PC-3 (cell line): ENCODE measurements around the gene MALRD1. TPM values are rescaled to one million over a fixed set of nuclear protein-coding genes. Genes with fewer than 3 reads are reported as not detected.

Experiments used
- ATAC-seq: fragments of 200-7000 bp; cut with Tn5 transposase; 2 replicates; pipeline ENCODE4 v1.9.1; 2020; ENCODE audit warnings: mild to moderate bottlenecking, moderate library complexity
- BruUV-seq: library from RNA; stranded (reverse); fragments of 400-500 nt; replicated peaks from 2 replicates; lab custom pipeline; 2021; lab: Mats Ljungman, UMichigan
- CTCF ChIA-PET: fragments of 300-600 bp; sonication (Branson Sonifier 250); formaldehyde crosslinking; loops from one replicate; lab custom pipeline; 2022; ENCODE audit warnings: antibody characterized with exemption; lab: Charles Lee
- POLR2A ChIA-PET: fragments of 300-600 bp; sonication (Branson Sonifier 250); formaldehyde crosslinking; loops from one replicate; lab custom pipeline; 2022; ENCODE audit warnings: antibody characterized with exemption; ENCODE audit not compliant: unreplicated experiment; lab: Charles Lee
- DNase-seq: peaks from one replicate; pipeline ENCODE4 v3.0.0-alpha.2; 2015
- H2AFZ ChIP-seq: fragments of 300-600 bp; sonication (generic); 2 replicates; pipeline ENCODE4 v1.6.0; 2016; ENCODE audit warnings: antibody characterized with exemption, low read length
- H3F3A ChIP-seq: fragments of 300-600 bp; sonication (generic); one replicate; pipeline ENCODE4 v1.6.0; 2017; ENCODE audit warnings: antibody characterized with exemption, low read length, control low read depth, mild to moderate bottlenecking; ENCODE audit not compliant: unreplicated experiment
- H3K27ac ChIP-seq: fragments of 300-600 bp; sonication (generic); 2 replicates; pipeline ENCODE4 v1.5.1; 2016; ENCODE audit warnings: mild to moderate bottlenecking, low read length
- H3K27me3 ChIP-seq: fragments of 300-600 bp; sonication (generic); 2 replicates; pipeline ENCODE4 v1.6.1; 2016; ENCODE audit warnings: low read length, mixed read lengths
- H3K36me3 ChIP-seq: fragments of 300-600 bp; sonication (generic); 2 replicates; pipeline ENCODE4 v1.6.1; 2016; ENCODE audit warnings: low read depth, mixed run types, low read length, mixed read lengths
- H3K4me1 ChIP-seq: fragments of 300-600 bp; sonication (generic); 2 replicates; pipeline ENCODE4 v1.5.1; 2016; ENCODE audit warnings: low read length; ENCODE audit not compliant: insufficient read depth
- H3K4me2 ChIP-seq: fragments of 300-600 bp; sonication (generic); 2 replicates; pipeline ENCODE4 v1.6.0; 2016; ENCODE audit warnings: low read length
- H3K4me3 ChIP-seq: fragments of 300-600 bp; sonication (generic); 2 replicates; pipeline ENCODE4 v1.5.1; 2016; ENCODE audit warnings: mild to moderate bottlenecking, low read length, mixed read lengths
- H3K79me2 ChIP-seq: fragments of 300-600 bp; sonication (generic); 2 replicates; pipeline ENCODE4 v1.6.1; 2017; ENCODE audit warnings: low read length, mixed read lengths
- H3K9ac ChIP-seq: fragments of 300-600 bp; sonication (generic); 2 replicates; pipeline ENCODE4 v1.6.0; 2016; ENCODE audit warnings: mild to moderate bottlenecking, low read length
- H3K9me2 ChIP-seq: fragments of 300-600 bp; sonication (generic); replicated peaks from 2 replicates; pipeline ENCODE4 v1.6.1; 2016; ENCODE audit warnings: mixed run types, low read length, mixed read lengths
- H3K9me3 ChIP-seq: fragments of 300-600 bp; sonication (generic); 2 replicates; pipeline ENCODE4 v1.6.1; 2016; ENCODE audit warnings: low read length, mixed read lengths
- H4K20me1 ChIP-seq: fragments of 300-600 bp; sonication (generic); 2 replicates; pipeline ENCODE4 v1.6.1; 2016; ENCODE audit warnings: low read length, mixed read lengths
- EZH2 ChIP-seq: fragments of 300-600 bp; sonication (generic); IDR thresholded peaks from one replicate; pipeline ENCODE4 v1.6.1; 2017; ENCODE audit warnings: antibody characterized with exemption, mild to moderate bottlenecking, low read length; ENCODE audit not compliant: unreplicated experiment
- EZH2phosphoT487 ChIP-seq: fragments of 300-600 bp; sonication (generic); IDR thresholded peaks from 2 replicates; pipeline ENCODE4 v1.6.1; 2018; ENCODE audit warnings: mild to moderate bottlenecking, antibody characterized with exemption, low read length, borderline replicate concordance
- intact Hi-C: fragments of 100-400 bp; cut with micrococcal nuclease; formaldehyde crosslinking; loops from 2 replicates; pipeline ENCODE4 v1.9.0; 2023
- total RNA-seq: library from RNA; depleted of rRNA; stranded (reverse); fragments of >200 nt; gene quantifications from 2 replicates; pipeline ENCODE4 v1.2.3, GENCODE V29; 2014
- TF ChIP-seq, protein P1 (sequence below): fragments of 300-600 bp; sonication (generic); conservative IDR thresholded peaks from 2 replicates; pipeline ENCODE4 v1.5.1; 2017; ENCODE audit warnings: antibody characterized with exemption, low read depth, mild to moderate bottlenecking, low read length

MALRD1 gene
- total RNA-seq, 1 experiment from 2014 or later = not detected

DNA sequence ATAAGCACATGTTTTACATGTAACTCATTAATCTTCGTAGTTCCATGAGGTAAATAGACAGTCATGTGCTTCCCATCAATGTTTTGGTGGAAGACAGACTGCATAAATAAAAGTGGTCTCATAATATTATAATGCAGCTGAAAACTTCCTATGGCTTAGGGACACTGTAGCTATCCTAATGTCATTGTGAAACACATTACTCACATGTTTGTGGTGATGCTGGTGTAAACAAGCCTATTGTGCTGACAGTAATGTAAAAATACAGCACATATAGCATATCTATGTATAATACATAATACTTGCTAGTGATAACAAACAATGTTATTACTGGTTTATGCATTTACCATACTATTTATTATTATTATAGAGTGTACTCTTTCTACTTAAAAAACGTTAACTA, 730.4 kb downstream of the MALRD1 start:
- Histone ChIP-seq H3K36me3 (no peaks in the 10 kb centered on the region), H3K79me2 (no peaks in the 10 kb centered on the region), H3K9me3 (no peaks in the 10 kb centered on the region), H3K27ac (no peak overlapping the region), H3K9me2 (no peaks in the 10 kb centered on the region), H2AFZ (no peak overlapping the region), H3K27me3 (no peaks in the 10 kb centered on the region), H3K4me3 (no peak overlapping the region), H3F3A (no peaks in the 10 kb centered on the region), H3K4me1 (no peaks in the 10 kb centered on the region; the same call in 1 of the 2 replicates), H4K20me1 (no peaks in the 10 kb centered on the region), H3K9ac (no peak overlapping the region), H3K4me2 (no peak overlapping the region)
- BruUV-seq = no TSS peak
- DNase-seq (no peak), ATAC-seq (no peak)
- POLR2A ChIA-PET = no interaction called here
- CTCF ChIA-PET = no interaction called here
- intact Hi-C loops = no loop called here
- TF ChIP-seq EZH2 (no peak), EZH2phosphoT487 (no peak)
- TF ChIP-seq, protein P1, sequence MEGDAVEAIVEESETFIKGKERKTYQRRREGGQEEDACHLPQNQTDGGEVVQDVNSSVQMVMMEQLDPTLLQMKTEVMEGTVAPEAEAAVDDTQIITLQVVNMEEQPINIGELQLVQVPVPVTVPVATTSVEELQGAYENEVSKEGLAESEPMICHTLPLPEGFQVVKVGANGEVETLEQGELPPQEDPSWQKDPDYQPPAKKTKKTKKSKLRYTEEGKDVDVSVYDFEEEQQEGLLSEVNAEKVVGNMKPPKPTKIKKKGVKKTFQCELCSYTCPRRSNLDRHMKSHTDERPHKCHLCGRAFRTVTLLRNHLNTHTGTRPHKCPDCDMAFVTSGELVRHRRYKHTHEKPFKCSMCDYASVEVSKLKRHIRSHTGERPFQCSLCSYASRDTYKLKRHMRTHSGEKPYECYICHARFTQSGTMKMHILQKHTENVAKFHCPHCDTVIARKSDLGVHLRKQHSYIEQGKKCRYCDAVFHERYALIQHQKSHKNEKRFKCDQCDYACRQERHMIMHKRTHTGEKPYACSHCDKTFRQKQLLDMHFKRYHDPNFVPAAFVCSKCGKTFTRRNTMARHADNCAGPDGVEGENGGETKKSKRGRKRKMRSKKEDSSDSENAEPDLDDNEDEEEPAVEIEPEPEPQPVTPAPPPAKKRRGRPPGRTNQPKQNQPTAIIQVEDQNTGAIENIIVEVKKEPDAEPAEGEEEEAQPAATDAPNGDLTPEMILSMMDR = no peak

DNA sequence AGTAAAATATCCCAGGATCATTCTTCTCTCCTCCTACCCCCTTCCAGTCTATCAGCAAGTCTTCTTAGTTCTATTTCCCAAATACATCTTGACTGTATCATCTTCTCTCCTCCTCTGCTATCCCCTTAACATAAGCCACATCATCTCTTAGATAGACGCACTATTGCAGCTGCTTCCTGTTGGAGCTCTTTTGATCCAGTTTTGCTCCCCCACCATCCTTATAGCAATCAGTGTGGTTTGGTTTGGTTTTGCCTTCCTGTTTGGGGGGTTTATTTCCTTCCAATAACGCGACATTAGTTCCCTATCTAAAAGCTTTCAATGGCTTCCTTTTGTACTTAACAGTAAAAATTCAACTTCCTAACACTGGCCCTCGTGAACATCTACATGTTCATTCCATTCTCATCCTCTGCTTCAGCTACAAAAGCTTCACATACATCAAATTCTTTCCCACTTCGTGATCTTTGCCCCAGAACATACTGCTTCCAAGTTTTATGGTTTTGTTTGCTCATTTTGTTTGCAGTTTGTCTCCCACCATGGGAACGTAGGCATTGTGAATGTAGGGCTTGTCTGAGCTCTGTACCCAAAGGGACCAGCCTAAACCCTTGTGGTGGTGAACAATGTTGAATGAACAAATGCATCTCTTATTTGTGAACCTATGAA, 734.0 kb downstream of the MALRD1 start:
- Histone ChIP-seq H4K20me1 (no peaks in the 10 kb centered on the region), H3K36me3 (no peaks in the 10 kb centered on the region), H2AFZ (no peak overlapping the region), H3K9me3 (no peaks in the 10 kb centered on the region), H3K9me2 (no peaks in the 10 kb centered on the region), H3F3A (no peaks in the 10 kb centered on the region), H3K79me2 (no peaks in the 10 kb centered on the region), H3K4me3 (no peak overlapping the region), H3K4me2 (no peak overlapping the region), H3K9ac (no peak overlapping the region), H3K27ac (no peak overlapping the region), H3K4me1 (no peaks in the 10 kb centered on the region; the same call in 1 of the 2 replicates), H3K27me3 (no peaks in the 10 kb centered on the region)
- BruUV-seq = no TSS peak
- CTCF ChIA-PET = no interaction called here
- POLR2A ChIA-PET = no interaction called here
- intact Hi-C loops = no loop called here
- TF ChIP-seq, protein P1 = no peak
- TF ChIP-seq EZH2phosphoT487 (no peak), EZH2 (no peak)
- ATAC-seq (no peak), DNase-seq (no peak)

DNA sequence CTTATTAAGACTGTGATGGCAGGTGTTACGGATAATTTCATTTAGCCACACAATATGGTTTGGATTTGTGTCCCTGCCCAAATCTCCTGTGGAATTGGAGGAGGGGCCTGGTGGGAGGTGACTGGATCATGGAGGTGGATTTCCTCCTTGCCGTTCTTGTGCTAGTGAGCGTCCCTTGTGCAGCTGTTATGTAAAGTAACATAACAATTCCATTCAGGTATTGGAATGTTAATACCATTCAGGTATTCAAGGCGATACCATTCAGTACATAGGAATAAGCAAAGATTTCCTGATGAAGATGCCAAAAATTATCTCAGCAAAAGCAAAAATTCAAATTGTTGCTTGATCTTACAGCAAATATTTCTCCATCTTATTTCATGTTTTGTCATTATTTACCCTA, 735.1 kb downstream of the MALRD1 start:
- H3F3A ChIP-seq = no peaks in the 10 kb centered on the region
- DNase-seq = no peak
- H3K4me1 ChIP-seq = no peaks in the 10 kb centered on the region
- ChIA-PET CTCF (no interaction called here), POLR2A (no interaction called here)
- H3K4me3 ChIP-seq = no peak overlapping the region
- intact Hi-C loops = no loop called here
- H3K9me3 ChIP-seq = no peaks in the 10 kb centered on the region
- ATAC-seq = no peak
- no peaks in the 10 kb centered on the region for H3K36me3 ChIP-seq
- H3K9ac ChIP-seq = no peak overlapping the region
- no peaks in the 10 kb centered on the region for H3K9me2 ChIP-seq
- no peaks in the 10 kb centered on the region for H3K27me3 ChIP-seq
- no peaks in the 10 kb centered on the region for H4K20me1 ChIP-seq
- no peaks in the 10 kb centered on the region for H3K79me2 ChIP-seq
- H3K4me2 ChIP-seq = no peak overlapping the region
- H2AFZ ChIP-seq = no peak overlapping the region
- no peak overlapping the region for H3K27ac ChIP-seq
- no TSS peak for BruUV-seq
- TF ChIP-seq, protein P1 = no peak
- no peak for TF ChIP-seq EZH2
- no peak for TF ChIP-seq EZH2phosphoT487
